ENCODE results near the gene CSNK1G2.

DNA sequence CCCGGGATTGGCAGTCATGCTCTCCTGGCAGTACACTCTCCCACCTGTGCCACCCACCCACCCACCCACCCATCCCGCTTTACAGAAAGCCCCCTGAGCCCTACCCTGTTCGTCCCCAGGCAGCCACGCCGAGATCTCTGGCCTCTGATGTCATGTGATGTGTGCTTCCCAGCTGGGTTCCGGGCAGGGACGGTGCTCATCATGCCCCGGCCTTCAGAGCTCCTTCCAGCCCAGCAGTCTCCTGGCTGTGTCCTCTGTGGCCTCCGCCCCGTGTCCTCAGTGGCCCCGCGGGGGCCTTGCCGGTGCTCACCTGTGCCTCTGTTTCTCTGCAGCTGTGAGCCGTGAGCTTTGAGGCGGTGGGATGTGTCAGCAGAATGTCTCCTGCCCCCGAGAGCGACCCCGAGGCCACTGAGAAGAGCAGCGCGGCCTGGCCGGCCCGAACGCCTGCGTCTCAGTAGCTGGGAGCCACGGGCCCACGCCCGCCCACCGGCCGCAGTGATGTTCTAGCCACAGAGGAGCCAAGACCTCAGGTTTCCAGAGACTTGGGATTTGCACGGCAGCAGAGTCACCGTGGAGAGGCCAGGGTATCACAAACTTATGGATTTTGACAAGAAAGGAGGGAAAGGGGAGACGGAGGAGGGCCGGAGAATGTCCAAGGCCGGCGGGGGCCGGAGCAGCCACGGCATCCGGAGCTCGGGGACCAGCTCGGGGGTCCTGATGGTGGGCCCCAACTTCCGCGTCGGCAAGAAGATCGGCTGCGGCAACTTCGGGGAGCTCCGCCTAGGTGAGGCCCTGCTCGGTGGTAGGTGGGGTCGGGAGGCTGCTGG, 28.4 kb downstream of the CSNK1G2 start:
- TF ChIP-seq, protein P1, sequence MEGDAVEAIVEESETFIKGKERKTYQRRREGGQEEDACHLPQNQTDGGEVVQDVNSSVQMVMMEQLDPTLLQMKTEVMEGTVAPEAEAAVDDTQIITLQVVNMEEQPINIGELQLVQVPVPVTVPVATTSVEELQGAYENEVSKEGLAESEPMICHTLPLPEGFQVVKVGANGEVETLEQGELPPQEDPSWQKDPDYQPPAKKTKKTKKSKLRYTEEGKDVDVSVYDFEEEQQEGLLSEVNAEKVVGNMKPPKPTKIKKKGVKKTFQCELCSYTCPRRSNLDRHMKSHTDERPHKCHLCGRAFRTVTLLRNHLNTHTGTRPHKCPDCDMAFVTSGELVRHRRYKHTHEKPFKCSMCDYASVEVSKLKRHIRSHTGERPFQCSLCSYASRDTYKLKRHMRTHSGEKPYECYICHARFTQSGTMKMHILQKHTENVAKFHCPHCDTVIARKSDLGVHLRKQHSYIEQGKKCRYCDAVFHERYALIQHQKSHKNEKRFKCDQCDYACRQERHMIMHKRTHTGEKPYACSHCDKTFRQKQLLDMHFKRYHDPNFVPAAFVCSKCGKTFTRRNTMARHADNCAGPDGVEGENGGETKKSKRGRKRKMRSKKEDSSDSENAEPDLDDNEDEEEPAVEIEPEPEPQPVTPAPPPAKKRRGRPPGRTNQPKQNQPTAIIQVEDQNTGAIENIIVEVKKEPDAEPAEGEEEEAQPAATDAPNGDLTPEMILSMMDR (IDR thresholded peaks at IDR 0.05 in 4 of 5, conservative IDR thresholded peaks at IDR 0.05 in 1 of 5), result no peak
- TF ChIP-seq POLR2A (IDR thresholded peaks at IDR 0.05), result no peak

Data from gastrocnemius medialis (tissue), 4 donors.